ENCODE measurements around the gene ENTPD7.

Gene ENTPD7

DNA sequence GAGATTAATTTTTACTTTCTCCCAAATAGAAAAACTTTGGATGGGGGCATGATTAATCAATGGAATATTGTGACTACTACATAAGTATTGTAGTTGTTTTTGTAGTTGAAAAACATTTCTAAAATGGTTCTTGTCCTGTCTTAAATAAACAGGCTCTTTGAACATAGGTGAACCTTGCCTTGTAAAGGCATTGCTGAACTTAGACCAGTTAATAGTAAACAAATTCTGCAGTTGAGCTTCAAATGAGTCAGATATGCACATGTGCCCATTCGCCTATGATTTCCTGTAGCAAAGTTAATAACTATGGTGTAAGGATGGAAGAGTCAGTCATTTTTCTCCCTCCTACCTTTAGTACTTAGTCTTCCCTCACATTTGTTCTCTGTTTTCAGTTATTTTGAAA is 95.4 kb downstream of the ENTPD7 start:
- no peak for DNase-seq
